NCI-H146 treated with DMSO at 0.1 percent for 48 hours (cell line): ENCODE results near the gene UBXN11.
"Not testable (repeated sequence)": the region's sequence is repeated elsewhere in the genome, so short reads cannot be mapped to it uniquely, and the experiment has no call there.

Experiments
- DNase-seq: peaks from one replicate; lab custom pipeline; 2025; ENCODE audit not compliant: unreplicated experiment; lab: John Stamatoyannopoulos, UW

Gene UBXN11

DNA sequence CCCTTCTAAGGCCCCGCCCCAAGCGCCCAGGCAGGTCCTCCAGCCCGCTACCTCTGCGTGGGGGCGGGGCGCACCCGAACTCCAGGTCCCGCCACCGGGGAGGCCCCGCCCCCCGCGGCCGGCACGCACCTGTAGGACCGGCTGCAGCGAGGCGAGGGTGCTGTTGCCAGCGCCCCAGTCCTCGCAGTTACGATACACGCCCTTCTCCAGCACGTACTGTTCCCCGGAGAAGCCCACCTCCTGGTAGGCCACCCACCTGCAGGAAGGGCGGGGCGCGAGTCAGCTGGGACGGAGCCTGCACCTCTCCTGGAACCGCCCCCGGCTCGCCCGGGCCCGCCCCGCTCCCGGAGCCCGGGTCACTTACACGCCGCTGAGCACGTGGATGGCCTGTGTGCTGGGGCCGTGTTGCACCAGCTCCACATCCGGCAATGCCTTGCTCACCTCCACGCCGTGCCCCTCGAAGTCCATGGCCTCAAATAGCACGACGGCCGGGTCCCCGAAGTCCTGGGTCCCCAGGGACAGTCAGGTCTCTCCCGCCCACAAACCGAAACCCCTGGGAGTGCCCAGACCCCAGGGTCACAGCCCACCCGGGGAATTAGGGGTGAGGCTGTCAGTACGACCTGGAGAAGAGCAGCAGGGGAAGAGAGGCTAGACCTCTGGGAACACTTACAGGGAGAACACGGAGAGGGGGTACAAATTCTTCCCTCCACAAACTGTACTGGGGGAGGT, 30.2 kb upstream of the UBXN11 start:
- peak; percentile 71 for DNase-seq

DNA sequence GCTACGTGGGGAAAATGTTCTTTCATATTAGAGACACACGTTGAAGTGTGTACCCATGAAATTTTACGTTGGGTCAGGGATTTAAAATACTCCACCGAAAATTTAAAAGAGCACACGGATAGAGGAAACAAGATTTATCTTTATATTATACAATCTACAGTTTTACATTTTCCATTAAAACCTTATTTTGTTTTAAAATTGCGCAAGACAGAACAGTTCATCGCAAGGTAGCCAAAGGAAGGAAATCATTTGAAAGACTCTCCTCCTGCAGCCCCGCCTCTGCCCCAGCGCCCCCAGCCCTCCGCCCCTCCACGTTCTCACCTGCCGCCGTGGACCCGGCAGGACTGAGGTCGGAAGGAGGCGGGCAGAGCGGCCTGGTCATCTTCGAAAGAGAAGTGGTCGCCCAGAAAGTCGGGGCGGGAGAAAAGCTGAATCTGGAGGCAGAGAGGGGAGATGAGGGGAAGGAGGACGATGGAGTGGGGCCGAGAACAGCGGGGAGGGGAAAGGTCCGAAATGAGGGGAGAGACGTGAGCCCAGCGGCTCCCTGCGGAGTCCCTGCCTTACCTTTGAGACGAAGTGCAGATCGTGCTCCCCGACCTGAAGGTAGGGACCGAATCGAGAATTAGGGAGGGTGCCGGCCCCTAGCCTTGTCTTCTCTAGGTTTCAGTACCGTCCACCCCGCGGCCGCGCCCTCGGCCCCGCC, 29.5 kb upstream of the UBXN11 start:
- DNase-seq: peak; percentile 33

- DNase-seq: not testable (repeated sequence)
Measured at GRCh38 chr1:26333312-26333711, 26.9 kb upstream of the UBXN11 start.

GRCh38 chr1:26330276-26330675, 23.8 kb upstream of the UBXN11 start:
- no peak for DNase-seq

DNA sequence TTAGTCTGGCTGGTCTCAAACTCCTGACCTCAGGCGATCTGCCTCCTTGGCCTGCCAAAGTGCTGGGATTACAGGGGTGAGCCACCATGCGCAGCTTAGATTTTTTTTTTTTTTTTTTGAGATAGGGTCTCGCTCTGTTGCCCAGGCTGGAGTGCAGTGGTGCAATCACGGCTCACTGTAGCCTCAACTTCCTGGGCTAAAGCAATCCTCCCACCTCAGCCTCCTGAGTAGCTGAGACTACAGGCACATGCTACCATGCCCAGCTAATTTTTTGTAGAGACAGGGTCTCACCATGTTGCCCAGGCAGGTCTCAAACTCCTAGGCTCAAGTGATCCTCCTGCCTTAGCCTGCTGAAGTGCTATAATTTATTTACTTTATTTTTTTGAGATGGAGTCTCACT, 22.9 kb upstream of the UBXN11 start:
- DNase-seq: not testable (repeated sequence)

DNA sequence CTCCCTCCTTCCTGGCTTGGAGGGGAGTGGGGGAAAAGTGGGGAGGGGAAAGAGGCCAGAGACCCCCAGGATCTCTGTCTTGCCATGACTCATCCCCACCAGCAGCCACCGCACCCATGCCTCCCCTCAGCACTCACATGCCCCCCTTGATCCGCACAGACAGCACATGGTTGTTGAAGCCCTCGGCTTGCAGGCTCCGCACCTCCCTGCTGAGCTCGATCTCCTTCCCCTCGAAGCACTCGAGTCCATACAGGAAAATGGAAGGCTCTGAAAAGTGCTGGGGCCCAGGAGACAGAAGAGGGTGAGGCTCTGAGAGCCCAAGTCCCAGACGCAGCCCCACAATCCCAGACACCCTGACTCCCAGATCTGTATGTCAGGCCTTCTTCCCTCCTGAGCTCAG, 22.2 kb upstream of the UBXN11 start:
- no peak for DNase-seq

GRCh38 chr1:26327956-26328362, 21.5 kb upstream of the UBXN11 start:
- DNase-seq: peak; percentile 59

GRCh38 chr1:26324550-26324949, 18.1 kb upstream of the UBXN11 start:
- DNase-seq: no peak

DNA sequence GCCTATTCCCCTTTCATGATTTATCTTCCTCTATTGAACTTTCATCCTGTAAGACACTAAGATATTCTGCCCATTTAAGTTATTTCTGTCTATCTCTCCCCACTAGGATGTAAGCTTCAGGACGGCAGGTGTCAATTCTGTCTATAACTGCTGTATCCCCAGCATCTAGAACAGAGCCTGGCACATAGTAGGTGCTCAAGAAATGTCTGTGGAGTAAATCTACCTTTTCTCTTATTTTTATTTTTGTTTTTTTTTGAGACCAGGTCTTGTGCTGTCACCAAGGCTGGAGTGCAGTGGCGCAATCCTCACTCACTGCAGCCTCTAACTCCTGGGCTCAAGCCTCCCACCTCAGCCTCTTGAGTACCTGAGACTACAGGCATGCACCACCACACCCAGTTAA, 16.9 kb upstream of the UBXN11 start:
- no peak for DNase-seq

DNA sequence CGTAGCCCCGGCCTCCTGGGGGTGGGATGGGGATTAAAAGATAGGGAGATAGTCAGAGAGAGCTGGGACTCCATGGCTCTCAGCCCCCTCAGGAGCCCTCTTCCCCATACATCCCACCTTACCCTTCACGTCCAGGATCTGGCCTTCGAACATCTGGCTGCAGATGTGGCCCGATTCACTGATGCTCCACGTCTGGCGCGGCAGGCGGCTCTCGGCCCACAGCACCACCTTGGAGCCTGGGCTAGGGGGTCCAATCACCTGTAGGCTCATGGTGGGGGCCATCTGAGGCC, 15.6 kb upstream of the UBXN11 start:
- DNase-seq: no peak

GRCh38 chr1:26321315-26322041, 15.0 kb upstream of the UBXN11 start:
- DNase-seq: no peak

GRCh38 chr1:26320896-26321295, 14.5 kb upstream of the UBXN11 start:
- no peak for DNase-seq

GRCh38 chr1:26318338-26319064, 12.1 kb upstream of the UBXN11 start:
- DNase-seq: no peak

DNA sequence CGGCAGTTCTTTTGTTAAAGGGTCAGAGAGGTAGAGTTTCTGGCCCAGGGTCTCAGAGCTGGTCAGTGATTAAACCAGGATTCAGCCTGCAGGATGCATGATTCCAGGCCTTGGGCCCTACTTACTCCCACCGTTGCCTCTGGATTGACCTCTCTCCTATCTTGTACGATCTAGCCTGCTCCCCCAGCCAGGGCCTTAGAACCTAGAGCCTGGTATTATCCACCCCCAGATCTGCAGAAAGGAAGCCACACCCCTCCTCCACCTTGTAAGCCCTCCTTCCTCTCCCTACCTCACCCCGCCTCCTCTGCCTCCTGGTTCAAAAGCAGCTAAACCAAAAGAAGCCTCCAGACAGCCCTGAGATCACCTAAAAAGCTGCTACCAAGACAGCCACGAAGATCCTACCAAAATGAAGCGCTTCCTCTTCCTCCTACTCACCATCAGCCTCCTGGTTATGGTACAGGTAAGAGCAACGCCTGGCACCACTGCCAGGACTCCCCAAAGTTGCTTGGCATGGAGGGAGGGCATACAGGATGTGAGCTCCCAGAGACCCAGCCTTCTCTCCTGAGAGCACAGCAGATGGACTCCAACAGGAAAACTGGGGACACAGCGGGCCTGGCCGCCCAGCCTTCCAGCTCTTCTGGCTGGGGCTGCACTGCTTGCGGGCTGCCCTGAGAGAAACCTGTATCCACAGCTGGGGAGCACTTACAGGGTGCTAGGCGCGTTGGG, 11.3 kb upstream of the UBXN11 start, which contains the start of gene CD52:
Gene CD52 (plus strand): TSS at position 347 of the 726 bp plus-strand sequence. CDS start 60 bp downstream, at position 407.
- DNase-seq: no peak

DNA sequence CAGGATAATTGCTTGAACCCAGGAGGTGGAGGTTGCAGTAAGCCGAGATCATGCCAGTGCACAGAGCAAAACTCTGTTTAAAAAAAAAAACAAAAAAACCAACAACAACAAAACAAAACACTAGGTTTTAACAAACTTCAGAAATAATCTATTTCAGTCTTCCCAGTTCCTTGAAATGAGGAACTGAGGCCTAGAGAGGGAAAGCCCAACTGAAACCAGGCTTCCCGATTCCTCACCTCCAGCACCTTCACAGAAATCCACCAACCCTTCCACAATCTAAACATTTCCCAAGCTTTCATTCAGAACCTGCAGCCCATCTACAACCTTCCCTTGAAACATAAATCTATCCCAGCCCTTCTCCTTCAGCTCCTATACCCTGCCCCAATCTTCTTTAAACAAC, 10.7 kb upstream of the UBXN11 start:
- DNase-seq: no peak

- no peak for DNase-seq
Measured at GRCh38 chr1:26315874-26316850, 9.7 kb upstream of the UBXN11 start.

DNA sequence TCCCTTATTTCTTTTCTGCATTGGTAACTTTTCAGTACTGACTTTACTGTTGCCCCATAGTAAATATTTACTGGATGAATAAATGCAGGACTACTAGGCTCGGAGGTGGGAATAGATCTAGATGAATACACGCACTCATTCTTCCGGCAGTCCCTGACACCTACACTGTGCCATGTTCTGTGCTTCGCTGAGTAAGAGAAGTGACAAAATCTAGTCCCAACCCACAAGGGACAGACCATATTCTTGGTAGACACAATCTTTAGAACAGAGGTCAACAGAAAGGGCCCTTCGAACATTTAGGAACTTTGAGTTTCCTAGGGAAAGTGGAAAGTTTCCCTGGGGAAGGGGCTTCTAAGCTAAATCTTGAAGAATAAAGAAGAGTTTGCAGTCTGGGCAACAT, 8.1 kb upstream of the UBXN11 start:
- DNase-seq: no peak

GRCh38 chr1:26307966-26308899, 1.8 kb upstream of the UBXN11 start:
- DNase-seq: not testable (repeated sequence)
